Astrocyte (in vitro differentiated cells and primary cell): ENCODE results near the gene RRAS. TPM values are rescaled to one million over a fixed set of nuclear protein-coding genes. Genes with fewer than 3 reads are reported as not detected.

ENCODE experiments used
- DNase-seq: peaks from one replicate; pipeline ENCODE4 v3.0.0-alpha.2; 2010; ENCODE audit warnings: low read depth
- FAIRE-seq: peaks from 2 replicates; lab custom pipeline; 2011; peaks lifted over from hg19 to GRCh38; lab: Jason Lieb, UNC
- H2AFZ ChIP-seq: 2 replicates; pipeline ENCODE4 v1.6.0; 2012; ENCODE audit warnings: low read depth, low read length, inconsistent platforms
- H3K27ac ChIP-seq: 2 replicates; pipeline ENCODE4 v1.5.1; 2011; ENCODE audit warnings: low read depth, low read length, inconsistent platforms
- H3K27me3 ChIP-seq: 2 replicates; pipeline ENCODE4 v1.6.0; 2011; ENCODE audit warnings: low read length, inconsistent platforms; ENCODE audit not compliant: insufficient read depth
- H3K36me3 ChIP-seq: 2 replicates; pipeline ENCODE4 v1.5.1; 2011; ENCODE audit warnings: low read length, inconsistent platforms; ENCODE audit not compliant: insufficient read depth
- H3K4me1 ChIP-seq: 2 replicates; pipeline ENCODE4 v1.5.1; 2011; ENCODE audit warnings: low read length, inconsistent platforms; ENCODE audit not compliant: insufficient read depth
- H3K4me2 ChIP-seq: 2 replicates; pipeline ENCODE4 v1.6.0; 2012; ENCODE audit warnings: low read length, inconsistent platforms
- H3K4me3 ChIP-seq: 2 replicates; pipeline ENCODE4 v1.5.1; 2011; ENCODE audit warnings: low read depth, mild to moderate bottlenecking, low read length, inconsistent platforms; ENCODE audit not compliant: insufficient read depth
- H3K79me2 ChIP-seq: 2 replicates; pipeline ENCODE4 v1.6.0; 2012; ENCODE audit warnings: mild to moderate bottlenecking, low read length, inconsistent platforms; ENCODE audit not compliant: insufficient read depth
- H3K9ac ChIP-seq: 2 replicates; pipeline ENCODE4 v1.6.0; 2012; ENCODE audit warnings: mild to moderate bottlenecking, low read length, inconsistent platforms
- H3K9me3 ChIP-seq: 2 replicates; pipeline ENCODE4 v1.5.1; 2012; ENCODE audit warnings: low read depth, mild to moderate bottlenecking, low read length, inconsistent platforms; ENCODE audit not compliant: insufficient read depth
- H4K20me1 ChIP-seq: 2 replicates; pipeline ENCODE4 v1.6.0; 2012; ENCODE audit warnings: low read length, inconsistent platforms; ENCODE audit not compliant: insufficient read depth
- H3K27ac Mint-ChIP-seq: one replicate; pipeline ENCODE4 v1.8.0; 2021; ENCODE audit warnings: mild to moderate bottlenecking, mixed read lengths; ENCODE audit not compliant: unreplicated experiment
- H3K27me3 Mint-ChIP-seq: one replicate; pipeline ENCODE4 v1.8.0; 2021; ENCODE audit warnings: low read depth, mixed read lengths; ENCODE audit not compliant: unreplicated experiment
- H3K36me3 Mint-ChIP-seq: one replicate; pipeline ENCODE4 v1.8.0; 2021; ENCODE audit warnings: low read depth, mixed read lengths; ENCODE audit not compliant: unreplicated experiment
- H3K4me1 Mint-ChIP-seq: one replicate; pipeline ENCODE4 v1.8.0; 2021; ENCODE audit warnings: low read depth, mixed read lengths; ENCODE audit not compliant: unreplicated experiment
- H3K4me3 Mint-ChIP-seq: one replicate; pipeline ENCODE4 v1.8.0; 2021; ENCODE audit warnings: mild to moderate bottlenecking, moderate library complexity, mixed read lengths; ENCODE audit not compliant: unreplicated experiment
- H3K9me3 Mint-ChIP-seq: one replicate; pipeline ENCODE4 v1.8.0; 2021; ENCODE audit warnings: mild to moderate bottlenecking, mixed read lengths; ENCODE audit not compliant: unreplicated experiment
- CTCF ChIP-seq: IDR thresholded peaks from 2 replicates; pipeline ENCODE4 v1.5.1; 2011; ENCODE audit warnings: low read depth, mild to moderate bottlenecking, inconsistent platforms, low read length, moderate library complexity; ENCODE audit not compliant: insufficient read depth
- EZH2 ChIP-seq: IDR thresholded peaks from 2 replicates; pipeline ENCODE4 v1.6.1; 2012; ENCODE audit warnings: mild to moderate bottlenecking, low read length, inconsistent platforms; ENCODE audit not compliant: insufficient read depth
- total RNA-seq: library from RNA; stranded (reverse); gene quantifications from 2 replicates; pipeline ENCODE4 v1.2.1, GENCODE V29; 2021

Gene RRAS
- total RNA-seq, 1 donor from 2014 or later: 94.7 TPM

- H3K27ac Mint-ChIP-seq: no peak overlapping the region
Observed at GRCh38 chr19:49631610-49632192, 8.2 kb downstream of the RRAS start.

GRCh38 chr19:49631014-49631588 lies 8.8 kb downstream of the RRAS start:
- Histone ChIP-seq H3K27ac (no peak overlapping the region), H3K9ac (no peak overlapping the region), H3K36me3 (peaks cover 4% of the 10 kb centered on the region), H3K4me2 (peak overlapping the region; percentile 18), H3K4me3 (no peak overlapping the region), H2AFZ (no peak overlapping the region), H3K27me3 (no peaks in the 10 kb centered on the region), H3K79me2 (no peaks in the 10 kb centered on the region), H3K4me1 (peaks cover 9% of the 10 kb centered on the region), H4K20me1 (peaks cover 5% of the 10 kb centered on the region), H3K9me3 (no peaks in the 10 kb centered on the region)
- FAIRE-seq (no peak), DNase-seq (no peak)
- peaks cover 4% of the 10 kb centered on the region for H3K4me1 Mint-ChIP-seq
- H3K4me3 Mint-ChIP-seq: no peak overlapping the region
- peaks cover 10% of the 10 kb centered on the region for H3K36me3 Mint-ChIP-seq
- H3K9me3 Mint-ChIP-seq: peaks cover 1% of the 10 kb centered on the region
- no peaks in the 10 kb centered on the region for H3K27me3 Mint-ChIP-seq
- TF ChIP-seq EZH2 (no peak), CTCF (no peak)
- no peak overlapping the region for H3K27ac Mint-ChIP-seq

More at GRCh38 chr19:49631610-49632192, 8.2 kb downstream of the RRAS start:
- FAIRE-seq (no peak), DNase-seq (no peak)
- Histone ChIP-seq H3K4me3 (no peak overlapping the region), H3K9ac (no peak overlapping the region), H3K9me3 (no peaks in the 10 kb centered on the region), H3K27me3 (no peaks in the 10 kb centered on the region), H3K79me2 (no peaks in the 10 kb centered on the region), H2AFZ (no peak overlapping the region), H3K4me2 (no peak overlapping the region), H3K27ac (no peak overlapping the region), H3K36me3 (peaks cover 4% of the 10 kb centered on the region), H4K20me1 (peaks cover 5% of the 10 kb centered on the region), H3K4me1 (peaks cover 9% of the 10 kb centered on the region)
- TF ChIP-seq EZH2 (no peak), CTCF (no peak)
- peaks cover 13% of the 10 kb centered on the region for H3K36me3 Mint-ChIP-seq
- H3K27me3 Mint-ChIP-seq: no peaks in the 10 kb centered on the region
- H3K4me3 Mint-ChIP-seq: no peak overlapping the region
- H3K4me1 Mint-ChIP-seq: peaks cover 5% of the 10 kb centered on the region
- H3K9me3 Mint-ChIP-seq: peaks cover 1% of the 10 kb centered on the region

GRCh38 chr19:49629659-49630058 lies 10.3 kb downstream of the RRAS start:
- H3K27ac Mint-ChIP-seq: no peak overlapping the region
- Histone ChIP-seq H4K20me1 (peaks cover 7% of the 10 kb centered on the region), H3K27me3 (no peaks in the 10 kb centered on the region)

More at GRCh38 chr19:49629659-49630058, 10.3 kb downstream of the RRAS start:
- Histone ChIP-seq H3K9ac (no peak overlapping the region), H3K36me3 (peaks cover 4% of the 10 kb centered on the region), H3K4me1 (peaks cover 7% of the 10 kb centered on the region), H3K9me3 (no peaks in the 10 kb centered on the region), H3K4me2 (no peak overlapping the region), H2AFZ (no peak overlapping the region), H3K27ac (no peak overlapping the region), H3K4me3 (no peak overlapping the region), H3K79me2 (no peaks in the 10 kb centered on the region)
- Mint-ChIP-seq H3K27me3 (no peaks in the 10 kb centered on the region), H3K9me3 (no peaks in the 10 kb centered on the region), H3K4me1 (peaks cover 1% of the 10 kb centered on the region), H3K4me3 (no peak overlapping the region), H3K36me3 (peaks cover 11% of the 10 kb centered on the region)
- TF ChIP-seq CTCF: no peak
- no peak for TF ChIP-seq EZH2
- DNase-seq (no peak), FAIRE-seq (no peak)
